Loucy (cell line): Measurements from ENCODE around the gene ERO1A.

ENCODE experiments used
- H2AFZ ChIP-seq: fragments of 200-600 bp; sonication (generic); 2 replicates; pipeline ENCODE4 v1.6.0; 2016; ENCODE audit warnings: antibody characterized with exemption, mild to moderate bottlenecking, low read length, moderate library complexity
- H3F3A ChIP-seq: fragments of 200-600 bp; 2 replicates; pipeline ENCODE4 v1.6.0; 2016; ENCODE audit warnings: antibody characterized with exemption, low read depth, mild to moderate bottlenecking
- H3K27me3 ChIP-seq: fragments of 200-600 bp; sonication (generic); 2 replicates; pipeline ENCODE4 v1.6.1; 2014; ENCODE audit warnings: low read length, mild to moderate bottlenecking; ENCODE audit not compliant: insufficient read depth, poor library complexity, severe bottlenecking
- H3K36me3 ChIP-seq: fragments of 200-600 bp; sonication (generic); 2 replicates; pipeline ENCODE4 v1.6.1; 2016; ENCODE audit warnings: low read length; ENCODE audit not compliant: insufficient read depth
- H3K4me1 ChIP-seq: fragments of 200-600 bp; sonication (generic); 2 replicates; pipeline ENCODE4 v1.5.1; 2014; ENCODE audit warnings: low read length, mild to moderate bottlenecking; ENCODE audit not compliant: insufficient read depth, poor library complexity, severe bottlenecking
- H3K4me2 ChIP-seq: fragments of 200-600 bp; sonication (generic); 2 replicates; pipeline ENCODE4 v1.6.0; 2014; ENCODE audit warnings: antibody characterized with exemption, low read length, low read depth, mild to moderate bottlenecking; ENCODE audit not compliant: poor library complexity, severe bottlenecking
- H3K4me3 ChIP-seq: fragments of 200-600 bp; sonication (generic); 2 replicates; pipeline ENCODE4 v1.5.1; 2014; ENCODE audit warnings: low read length, mild to moderate bottlenecking, mixed read lengths; ENCODE audit not compliant: poor library complexity, severe bottlenecking
- H3K79me2 ChIP-seq: fragments of 200-600 bp; sonication (generic); 2 replicates; pipeline ENCODE4 v1.6.1; 2014; ENCODE audit warnings: low read length; ENCODE audit not compliant: insufficient read depth
- H3K9ac ChIP-seq: fragments of 200-600 bp; sonication (generic); 2 replicates; pipeline ENCODE4 v1.6.0; 2014; ENCODE audit warnings: mild to moderate bottlenecking, low read depth, low read length, moderate library complexity; ENCODE audit not compliant: poor library complexity, severe bottlenecking
- H3K9me2 ChIP-seq: fragments of 200-600 bp; sonication (generic); replicated peaks from 2 replicates; pipeline ENCODE4 v1.6.1; 2016; ENCODE audit warnings: low read depth, low read length, mixed read lengths
- H3K9me3 ChIP-seq: fragments of 200-600 bp; sonication (generic); 2 replicates; pipeline ENCODE4 v1.6.1; 2014; ENCODE audit warnings: mild to moderate bottlenecking, antibody characterized with exemption, low read length, low read depth; ENCODE audit not compliant: insufficient read depth
- H4K20me1 ChIP-seq: fragments of 200-600 bp; sonication (generic); 2 replicates; pipeline ENCODE4 v1.6.0; 2014; ENCODE audit warnings: antibody characterized with exemption, low read length, mild to moderate bottlenecking; ENCODE audit not compliant: insufficient read depth, poor library complexity, severe bottlenecking
- EZH2phosphoT487 ChIP-seq: fragments of 200-600 bp; IDR thresholded peaks from 2 replicates; pipeline ENCODE4 v1.6.1; 2018; ENCODE audit warnings: antibody characterized with exemption, mild to moderate bottlenecking, moderate library complexity, borderline replicate concordance
- TF ChIP-seq, protein P1 (sequence below): fragments of 200-600 bp; sonication (generic); conservative IDR thresholded peaks from 2 replicates; pipeline ENCODE4 v1.5.1; 2014; ENCODE audit warnings: mild to moderate bottlenecking, antibody characterized with exemption, low read length

The ERO1A gene

DNA sequence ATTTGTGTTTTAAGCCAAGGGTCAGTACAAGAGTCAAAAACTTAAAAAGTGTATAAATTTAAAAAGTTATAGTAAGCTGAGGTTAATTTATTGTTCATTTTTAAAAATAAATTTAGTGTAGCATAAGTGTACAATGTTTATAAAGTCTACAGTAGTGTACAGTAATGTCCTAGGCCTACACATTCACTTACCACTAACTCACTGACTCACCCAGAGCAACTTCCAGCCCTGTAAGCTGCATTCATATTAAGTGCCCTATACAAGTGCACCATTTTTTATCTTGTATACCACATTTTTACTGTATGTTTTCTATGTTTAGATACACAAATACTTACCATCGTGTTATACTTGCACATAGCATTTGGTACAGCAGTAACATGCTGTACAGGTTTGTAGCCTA is 105.0 kb downstream of the ERO1A start:
- H3K4me3 ChIP-seq = no peak overlapping the region
- H3K9ac ChIP-seq = no peak overlapping the region
- H2AFZ ChIP-seq = no peak overlapping the region
- TF ChIP-seq, protein P1, sequence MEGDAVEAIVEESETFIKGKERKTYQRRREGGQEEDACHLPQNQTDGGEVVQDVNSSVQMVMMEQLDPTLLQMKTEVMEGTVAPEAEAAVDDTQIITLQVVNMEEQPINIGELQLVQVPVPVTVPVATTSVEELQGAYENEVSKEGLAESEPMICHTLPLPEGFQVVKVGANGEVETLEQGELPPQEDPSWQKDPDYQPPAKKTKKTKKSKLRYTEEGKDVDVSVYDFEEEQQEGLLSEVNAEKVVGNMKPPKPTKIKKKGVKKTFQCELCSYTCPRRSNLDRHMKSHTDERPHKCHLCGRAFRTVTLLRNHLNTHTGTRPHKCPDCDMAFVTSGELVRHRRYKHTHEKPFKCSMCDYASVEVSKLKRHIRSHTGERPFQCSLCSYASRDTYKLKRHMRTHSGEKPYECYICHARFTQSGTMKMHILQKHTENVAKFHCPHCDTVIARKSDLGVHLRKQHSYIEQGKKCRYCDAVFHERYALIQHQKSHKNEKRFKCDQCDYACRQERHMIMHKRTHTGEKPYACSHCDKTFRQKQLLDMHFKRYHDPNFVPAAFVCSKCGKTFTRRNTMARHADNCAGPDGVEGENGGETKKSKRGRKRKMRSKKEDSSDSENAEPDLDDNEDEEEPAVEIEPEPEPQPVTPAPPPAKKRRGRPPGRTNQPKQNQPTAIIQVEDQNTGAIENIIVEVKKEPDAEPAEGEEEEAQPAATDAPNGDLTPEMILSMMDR = no peak
- no peak for TF ChIP-seq EZH2phosphoT487
- no peaks in the 10 kb centered on the region for H4K20me1 ChIP-seq
- H3K79me2 ChIP-seq = no peaks in the 10 kb centered on the region
- H3K9me2 ChIP-seq = no peaks in the 10 kb centered on the region
- H3F3A ChIP-seq = no peaks in the 10 kb centered on the region
- no peaks in the 10 kb centered on the region for H3K9me3 ChIP-seq
- no peaks in the 10 kb centered on the region for H3K4me1 ChIP-seq
- no peaks in the 10 kb centered on the region for H3K27me3 ChIP-seq
- no peak overlapping the region for H3K4me2 ChIP-seq
- H3K36me3 ChIP-seq = no peaks in the 10 kb centered on the region
